GM18909 (cell line): ENCODE data around the gene DOCK4.

ENCODE experiments used
- ATAC-seq: cut with Tn5 transposase; IDR thresholded peaks from one replicate; pipeline ENCODE4 v1.9.1; 2021; ENCODE audit warnings: mild to moderate bottlenecking; ENCODE audit not compliant: unreplicated experiment, poor library complexity

DOCK4 gene

GRCh38 chr7:112220877-112221434 lies 14.8 kb upstream of the DOCK4 start:
- ATAC-seq: no peak

GRCh38 chr7:112215787-112216186 lies 9.6 kb upstream of the DOCK4 start:
- no peak for ATAC-seq

- no peak for ATAC-seq
Observed at GRCh38 chr7:112214883-112215282, 8.7 kb upstream of the DOCK4 start.

GRCh38 chr7:112214268-112214667 lies 8.1 kb upstream of the DOCK4 start:
- no peak for ATAC-seq

GRCh38 chr7:112213735-112214134 lies 7.5 kb upstream of the DOCK4 start:
- ATAC-seq: no peak

GRCh38 chr7:112212571-112212970 lies 6.4 kb upstream of the DOCK4 start:
- no peak for ATAC-seq

- no peak for ATAC-seq
Observed at GRCh38 chr7:112211348-112211907, 5.2 kb upstream of the DOCK4 start.

- no peak for ATAC-seq
Observed at GRCh38 chr7:112207765-112208164, 1.6 kb upstream of the DOCK4 start.

- ATAC-seq: no peak
Observed at GRCh38 chr7:112206991-112207592, 893 bp upstream of the DOCK4 start.

- ATAC-seq: peak; percentile 12
Observed at GRCh38 chr7:112205343-112206237, 609 bp downstream of the DOCK4 start.

GRCh38 chr7:112204499-112205342 lies 1.5 kb downstream of the DOCK4 start:
- ATAC-seq: no peak

GRCh38 chr7:112203365-112203739 lies 2.8 kb downstream of the DOCK4 start:
- no peak for ATAC-seq

GRCh38 chr7:112202816-112203215 lies 3.4 kb downstream of the DOCK4 start:
- no peak for ATAC-seq

GRCh38 chr7:112201839-112202238 lies 4.4 kb downstream of the DOCK4 start:
- ATAC-seq: no peak

- ATAC-seq: no peak
Observed at GRCh38 chr7:112201411-112201810, 4.8 kb downstream of the DOCK4 start.

GRCh38 chr7:112199672-112200071 lies 6.5 kb downstream of the DOCK4 start:
- ATAC-seq: no peak

- no peak for ATAC-seq
Observed at GRCh38 chr7:112199035-112199655, 7.1 kb downstream of the DOCK4 start.

GRCh38 chr7:112197322-112197721 lies 8.9 kb downstream of the DOCK4 start:
- no peak for ATAC-seq

GRCh38 chr7:112195717-112196116 lies 10.5 kb downstream of the DOCK4 start:
- ATAC-seq: no peak
